Raji (cell line): ENCODE results near the gene ARHGAP28.

Source experiments
- POLR2A ChIP-seq: IDR thresholded peaks from 2 replicates; pipeline ENCODE4 v1.6.1; 2011; ENCODE audit warnings: low read depth, low read length, control low read depth; ENCODE audit not compliant: insufficient read depth

ARHGAP28 gene

DNA sequence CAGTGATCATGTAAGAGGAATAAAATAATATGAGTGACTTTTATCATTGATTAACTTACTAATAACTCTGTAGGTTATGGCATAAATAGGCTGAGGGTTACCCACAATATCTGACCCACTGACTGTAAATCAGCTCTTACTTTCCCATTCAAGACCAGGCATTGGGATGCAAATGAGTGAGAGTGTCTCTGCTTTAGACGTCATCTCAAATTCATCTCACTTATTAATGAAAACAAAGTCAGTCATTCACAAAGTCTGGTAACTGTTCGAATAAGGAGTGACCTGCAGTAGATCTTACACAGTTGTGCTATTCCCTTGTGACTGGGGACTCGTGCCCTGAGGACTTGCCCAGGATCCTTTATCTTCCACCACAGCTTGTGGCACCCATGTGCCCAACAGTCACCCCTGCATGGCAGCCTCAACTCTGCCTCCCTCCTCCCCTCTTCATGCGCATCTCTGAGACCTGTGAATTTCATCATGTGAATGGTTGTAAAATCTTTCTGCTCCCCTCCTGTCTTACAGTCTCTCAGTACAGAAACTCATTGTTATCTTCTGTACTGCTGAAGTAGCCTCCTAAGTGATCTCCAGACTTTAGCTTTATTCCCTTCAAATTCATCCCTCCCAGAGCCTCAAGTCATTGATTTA lies 131.4 kb downstream of the ARHGAP28 start:
- no peak for TF ChIP-seq POLR2A

- TF ChIP-seq POLR2A: no peak
Measured at GRCh38 chr18:6865251-6865650, 135.7 kb downstream of the ARHGAP28 start.

- no peak for TF ChIP-seq POLR2A
Measured at GRCh38 chr18:6866552-6867085, 137.1 kb downstream of the ARHGAP28 start.

DNA sequence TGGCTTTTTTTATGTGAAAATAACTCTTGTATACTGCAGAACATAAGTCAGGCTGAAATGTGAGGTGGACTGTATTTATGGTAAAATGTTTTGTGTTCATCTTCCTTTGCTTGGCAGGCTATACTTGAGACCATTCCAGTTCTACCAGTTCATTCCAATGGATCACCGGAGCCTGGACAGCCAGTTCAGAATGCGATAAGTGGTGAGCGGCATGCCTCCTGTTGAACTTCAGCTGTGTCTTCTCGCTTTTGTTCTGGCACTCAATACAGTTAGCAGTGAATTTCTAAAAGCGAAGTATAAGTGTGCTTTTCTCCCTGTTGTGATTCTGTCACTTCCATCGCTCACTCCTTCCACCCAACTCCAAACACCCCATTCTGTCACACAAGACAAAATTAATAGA lies 138.5 kb downstream of the ARHGAP28 start:
- TF ChIP-seq POLR2A: no peak

- no peak for TF ChIP-seq POLR2A
Measured at GRCh38 chr18:6871566-6871965, 142.1 kb downstream of the ARHGAP28 start.

- no peak for TF ChIP-seq POLR2A
Measured at GRCh38 chr18:6873040-6873751, 143.7 kb downstream of the ARHGAP28 start.

DNA sequence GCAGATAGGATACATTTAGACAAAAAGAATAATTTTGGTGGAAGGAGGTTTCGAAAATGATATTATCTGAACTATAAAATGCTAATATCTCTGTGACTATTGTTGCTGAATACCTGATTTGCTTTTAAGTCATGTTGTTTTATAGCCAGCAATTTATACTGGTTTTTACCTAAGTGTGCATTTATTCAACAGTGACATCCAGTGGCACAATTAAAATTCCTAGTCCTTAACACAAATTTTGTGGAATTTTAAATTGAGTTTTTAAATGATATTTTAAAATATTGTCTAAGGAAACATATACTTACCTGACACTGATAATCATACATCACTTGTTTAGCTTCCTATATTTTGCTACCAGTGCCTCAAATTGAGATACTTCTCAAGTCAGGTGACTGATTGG lies 144.8 kb downstream of the ARHGAP28 start:
- no peak for TF ChIP-seq POLR2A

DNA sequence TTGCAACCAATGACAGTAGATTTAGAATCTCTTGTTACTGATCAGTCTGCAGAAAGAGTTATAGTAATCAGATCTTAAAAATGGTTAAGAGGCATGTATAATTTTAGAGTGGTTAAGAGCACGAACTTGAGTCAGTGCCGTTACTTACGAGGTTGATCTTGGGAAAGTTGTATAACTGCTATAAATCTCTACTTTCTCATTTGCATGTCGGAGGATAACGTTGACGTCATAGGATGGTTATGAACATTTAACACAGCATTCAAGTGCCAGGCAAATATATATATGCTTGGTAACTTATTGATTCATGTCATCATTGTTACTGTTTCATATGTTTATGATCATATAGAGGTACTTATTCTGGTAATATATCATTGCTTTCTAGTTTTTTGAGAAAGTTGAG lies 146.2 kb downstream of the ARHGAP28 start:
- TF ChIP-seq POLR2A: no peak

GRCh38 chr18:6876641-6877041 lies 147.1 kb downstream of the ARHGAP28 start:
- TF ChIP-seq POLR2A: no peak

GRCh38 chr18:6877288-6877687 lies 147.8 kb downstream of the ARHGAP28 start:
- no peak for TF ChIP-seq POLR2A

DNA sequence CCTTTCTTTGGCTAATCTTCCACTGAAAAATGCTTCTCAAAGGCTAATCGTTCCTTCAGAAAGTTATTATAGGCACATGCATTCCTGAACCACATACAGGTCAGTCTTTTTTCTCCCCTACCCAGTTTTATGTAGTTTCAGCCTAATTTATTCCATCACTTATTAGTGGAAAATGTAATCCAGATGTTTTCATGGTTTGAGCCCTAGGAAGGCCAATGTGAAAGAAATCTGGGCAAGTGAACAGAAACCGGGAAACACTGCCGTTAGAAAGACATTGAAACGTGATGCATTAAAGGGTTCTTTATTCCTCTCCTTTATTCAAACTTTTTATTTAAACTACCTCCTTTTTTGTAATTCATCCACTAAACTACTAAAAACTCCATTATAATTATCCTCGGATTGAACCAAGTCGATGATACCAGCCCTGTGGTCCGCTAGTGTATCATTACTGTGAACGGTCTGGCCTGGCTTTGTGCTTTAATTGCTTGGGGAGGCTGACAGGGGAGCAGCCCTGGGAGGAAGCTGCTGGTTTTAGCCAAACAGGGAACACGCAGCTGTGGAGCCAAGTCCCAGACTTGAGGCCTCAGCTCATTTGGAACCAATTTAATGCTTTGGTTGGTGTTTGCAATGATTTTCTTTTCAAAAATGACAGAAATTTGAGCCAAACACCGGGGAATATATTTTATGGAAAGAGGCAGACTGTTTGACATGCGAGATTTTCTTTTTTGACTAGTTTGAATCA lies 149.2 kb downstream of the ARHGAP28 start:
- TF ChIP-seq POLR2A: no peak

- TF ChIP-seq POLR2A: no peak
Measured at GRCh38 chr18:6879508-6880195, 150.1 kb downstream of the ARHGAP28 start.

- TF ChIP-seq POLR2A: no peak
Measured at GRCh38 chr18:6881034-6881820, 151.7 kb downstream of the ARHGAP28 start.

- TF ChIP-seq POLR2A: no peak
Measured at GRCh38 chr18:6882401-6882800, 152.9 kb downstream of the ARHGAP28 start.
